CD4-positive, alpha-beta memory T cell (primary cell): ENCODE data around the gene NFE2L3. TPM values are rescaled to one million over a fixed set of nuclear protein-coding genes. Genes with fewer than 3 reads are reported as not detected.
A peak's percentile ranks its signal among the peaks of the same experiment; 100 is the strongest.

ENCODE experiments used
- CTCF ChIA-PET: fragments of 350-600 bp; sonication (Branson Sonifier 250); formaldehyde crosslinking; loops from one replicate; lab custom pipeline; 2021; ENCODE audit warnings: inconsistent platforms; ENCODE audit not compliant: partially characterized antibody; lab: Charles Lee
- POLR2A ChIA-PET: fragments of 350-600 bp; sonication (Branson Sonifier 250); formaldehyde crosslinking; loops from one replicate; lab custom pipeline; 2021; ENCODE audit not compliant: partially characterized antibody; lab: Charles Lee
- DNase-seq, 5 donors: peaks; one replicate each; pipeline versions ENCODE4 v3.0.0 to v3.0.0-alpha.2; 2020 to 2022; ENCODE audit warnings: mixed read lengths in 1 of 5
- H3K27ac ChIP-seq: one replicate; pipeline ENCODE4 v1.7.0; 2013; ENCODE audit warnings: low read depth, low read length
- H3K27me3 ChIP-seq: 2 replicates; pipeline ENCODE4 v1.7.0; 2013; ENCODE audit warnings: mild to moderate bottlenecking, low read length, moderate library complexity; ENCODE audit not compliant: insufficient read depth
- H3K36me3 ChIP-seq: 2 replicates; pipeline ENCODE4 v1.7.0; 2013; ENCODE audit warnings: mild to moderate bottlenecking, low read length, moderate library complexity; ENCODE audit not compliant: insufficient read depth
- H3K4me1 ChIP-seq: 2 replicates; pipeline ENCODE4 v1.7.0; 2013; ENCODE audit warnings: mild to moderate bottlenecking, low read length, moderate library complexity; ENCODE audit not compliant: insufficient read depth
- H3K4me3 ChIP-seq, 2 donors: one replicate each; pipeline ENCODE4 v1.7.0; 2013; ENCODE audit warnings: low read length in 2 of 2, mild to moderate bottlenecking in 1 of 2
- H3K9me3 ChIP-seq, 2 donors: one replicate each; pipeline ENCODE4 v1.7.0; 2013; ENCODE audit warnings: low read length in 2 of 2, control low read depth in 1 of 2; ENCODE audit not compliant: control insufficient read depth in 1 of 2
- H3K27ac Mint-ChIP-seq, 7 donors: one replicate each; pipeline ENCODE4 v1.8.0; 2020 to 2021; ENCODE audit warnings: mixed read lengths in 7 of 7, mild to moderate bottlenecking in 6 of 7, inconsistent platforms in 3 of 7, moderate library complexity in 3 of 7
- H3K27me3 Mint-ChIP-seq, 2 donors: one replicate each; pipeline ENCODE4 v1.8.0; 2020 to 2021; ENCODE audit warnings: mixed read lengths in 2 of 2
- H3K36me3 Mint-ChIP-seq, 2 donors: one replicate each; pipeline ENCODE4 v1.8.0; 2020 to 2021; ENCODE audit warnings: mixed read lengths in 2 of 2, inconsistent platforms in 1 of 2, mild to moderate bottlenecking in 1 of 2
- H3K4me1 Mint-ChIP-seq, 4 donors: one replicate each; pipeline ENCODE4 v1.8.0; 2020 to 2021; ENCODE audit warnings: mixed read lengths in 4 of 4, mild to moderate bottlenecking in 1 of 4
- H3K4me3 Mint-ChIP-seq, 8 donors: one replicate each; pipeline ENCODE4 v1.8.0; 2020 to 2021; ENCODE audit warnings: mixed read lengths in 8 of 8, mild to moderate bottlenecking in 7 of 8, moderate library complexity in 6 of 8, inconsistent platforms in 3 of 8
- H3K9me3 Mint-ChIP-seq, 8 donors: one replicate each; pipeline ENCODE4 v1.8.0; 2020 to 2021; ENCODE audit warnings: mixed read lengths in 8 of 8, mild to moderate bottlenecking in 5 of 8, inconsistent platforms in 3 of 8, moderate library complexity in 1 of 8
- intact Hi-C: fragments of 100-400 bp; cut with micrococcal nuclease; formaldehyde crosslinking; loops from one replicate; pipeline ENCODE4 v1.15.1; 2023
- polyA plus RNA-seq, 2 donors: library from polyadenylated mRNA; unstranded; fragments of 300-500 nt; fragmentation: Illumina TruSeq; gene quantifications; one replicate each; pipeline ENCODE4 v1.2.3, GENCODE V29; 2021
- total RNA-seq, 2 experiments: library from RNA; stranded (reverse); gene quantifications; one replicate each; pipeline ENCODE4 v1.2.3, GENCODE V29; 2021

The NFE2L3 gene
- total and polyA plus RNA-seq, 4 experiments from 2014 or later: 7.5 to 9.6 (median 7.9) TPM

DNA sequence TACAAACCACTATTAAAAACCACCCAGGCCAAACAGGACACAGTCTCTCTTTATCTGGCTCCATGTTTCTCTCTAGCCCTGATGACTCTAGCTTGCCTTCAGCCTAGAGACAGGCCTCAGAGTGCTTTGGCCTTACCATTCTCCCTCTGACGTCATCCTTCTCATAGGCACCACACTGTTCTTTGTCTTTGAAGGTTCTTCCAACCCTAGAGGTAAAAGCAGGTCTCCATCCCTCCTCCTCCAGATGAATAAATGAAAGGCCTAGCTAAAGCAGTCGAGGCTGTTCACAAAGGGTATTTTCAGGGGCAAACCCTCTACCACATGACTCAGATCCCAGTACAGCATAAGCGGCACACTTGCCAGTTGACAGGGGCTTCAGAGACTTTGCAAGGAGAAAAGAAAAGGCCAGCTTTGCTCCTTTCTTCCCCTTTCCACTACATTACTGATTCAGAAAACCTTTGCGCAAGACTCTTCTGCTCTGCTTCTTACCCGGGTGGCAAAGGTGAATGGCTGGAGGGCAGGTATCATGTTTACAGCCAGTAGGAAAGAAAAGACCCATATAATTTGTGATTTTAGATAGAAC is 14.8 kb downstream of the NFE2L3 start:
- DNase-seq: peak in 1 of 5 donors; percentile 49
- Mint-ChIP-seq H3K9me3 (peaks cover 0 to 8% (median 2%) of the 10 kb centered on the region in 8 donors), H3K4me3 (peak overlapping the region in 5 of 8 donors; percentile 18 to 70 (median 41)), H3K27ac (peak overlapping the region; percentile 44 to 94 (median 85)), H3K4me1 (peaks cover 14 to 33% (median 22%) of the 10 kb centered on the region in 4 donors), H3K36me3 (peaks cover 10 to 11% of the 10 kb centered on the region in 2 donors), H3K27me3 (no peaks in the 10 kb centered on the region)
- Histone ChIP-seq H3K9me3 (no peaks in the 10 kb centered on the region), H3K4me3 (no peak overlapping the region), H3K4me1 (peaks cover 20% of the 10 kb centered on the region), H3K27ac (peak overlapping the region; percentile 39), H3K36me3 (no peaks in the 10 kb centered on the region), H3K27me3 (no peaks in the 10 kb centered on the region)
- CTCF ChIA-PET: interaction anchor here (1.0 to 2.5 kb wide), 5 partner anchors 15 to 78 kb away, joined by 3 to 9 read pairs (median 6); partner anchors contain the start of gene NFE2L3
- intact Hi-C loops: loop anchor here (1.0 to 2.0 kb wide), 2 partner anchors 10 to 14 kb away; partner anchors contain the start of gene NFE2L3
- POLR2A ChIA-PET: interaction anchor here (1.2 to 3.3 kb wide), 10 partner anchors 9 to 33 kb away, joined by 5 to 29 read pairs (median 10); partner anchors contain the start of genes CBX3, HNRNPA2B1 and NFE2L3

GRCh38 chr7:26167303-26167934 is 15.4 kb downstream of the NFE2L3 start:
- Histone ChIP-seq H3K36me3 (no peaks in the 10 kb centered on the region), H3K27ac (peak overlapping the region; percentile 39), H3K9me3 (no peaks in the 10 kb centered on the region), H3K4me3 (no peak overlapping the region), H3K27me3 (no peaks in the 10 kb centered on the region), H3K4me1 (peaks cover 20% of the 10 kb centered on the region)
- intact Hi-C loops: loop anchor here (1.0 to 2.0 kb wide), 2 partner anchors 11 to 15 kb away; partner anchors contain the start of gene NFE2L3
- no peaks in the 10 kb centered on the region for H3K27me3 Mint-ChIP-seq
- DNase-seq: peak in 2 of 5 donors; percentile 33 to 70
- ChIA-PET CTCF (interaction anchor here (1.0 to 2.5 kb wide), 5 partner anchors 16 to 78 kb away, joined by 3 to 9 read pairs (median 6); partner anchors contain the start of gene NFE2L3), POLR2A (interaction anchor here (0.8 to 3.3 kb wide), 10 partner anchors 10 to 89 kb away, joined by 3 to 29 read pairs (median 10); partner anchors contain the start of genes CBX3, HNRNPA2B1 and NFE2L3)
- H3K36me3 Mint-ChIP-seq: peaks cover 10 to 14% of the 10 kb centered on the region in 2 donors
- H3K4me1 Mint-ChIP-seq: peaks cover 14 to 29% (median 23%) of the 10 kb centered on the region in 4 donors
- H3K9me3 Mint-ChIP-seq: peaks cover 0 to 8% (median 2%) of the 10 kb centered on the region in 8 donors
- peak overlapping the region; percentile 44 to 94 (median 85) for H3K27ac Mint-ChIP-seq
- peak overlapping the region in 6 of 8 donors; percentile 11 to 70 (median 40) for H3K4me3 Mint-ChIP-seq

DNA sequence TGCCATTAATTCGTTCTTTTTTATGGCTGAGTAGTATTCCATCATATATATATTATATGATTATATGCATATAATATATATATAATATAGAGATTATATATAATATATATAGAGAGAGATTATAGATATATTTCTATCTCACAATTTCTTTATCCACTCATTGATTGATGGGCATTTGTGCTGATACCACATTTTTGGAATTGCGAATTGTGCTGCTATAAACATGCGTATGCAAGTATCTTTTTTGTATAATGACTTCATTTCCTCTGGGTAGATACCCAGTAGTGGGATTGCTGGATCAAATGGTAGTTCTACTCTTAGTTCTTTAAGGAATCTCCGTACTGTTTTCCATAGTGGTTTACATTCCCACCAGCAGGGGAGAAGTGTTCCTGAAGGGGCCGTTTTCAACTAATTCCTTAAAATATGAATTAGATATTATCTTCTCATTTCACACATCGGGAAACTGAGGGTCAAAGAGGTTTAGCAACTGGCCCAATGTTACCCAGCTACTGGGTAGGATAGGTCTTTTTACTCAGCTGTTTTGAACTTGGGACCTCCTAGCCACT is 16.5 kb downstream of the NFE2L3 start:
- Mint-ChIP-seq H3K4me3 (no peak overlapping the region), H3K27ac (no peak overlapping the region), H3K9me3 (peaks cover 0 to 8% (median 2%) of the 10 kb centered on the region in 8 donors), H3K4me1 (peaks cover 14 to 28% (median 25%) of the 10 kb centered on the region in 4 donors), H3K27me3 (no peaks in the 10 kb centered on the region), H3K36me3 (peaks cover 10 to 14% of the 10 kb centered on the region in 2 donors)
- no peaks in the 10 kb centered on the region for H3K27me3 ChIP-seq
- peaks cover 20% of the 10 kb centered on the region for H3K4me1 ChIP-seq
- no peak overlapping the region for H3K4me3 ChIP-seq
- intact Hi-C loops: no loop called here
- no peak for DNase-seq
- POLR2A ChIA-PET: interaction anchor here (3.3 kb wide), 1 partner anchor 17 kb away, joined by 23 read pairs; the partner anchor contains the start of gene NFE2L3
- H3K36me3 ChIP-seq: no peaks in the 10 kb centered on the region
- H3K9me3 ChIP-seq: no peaks in the 10 kb centered on the region
- no peak overlapping the region for H3K27ac ChIP-seq
- CTCF ChIA-PET: no interaction called here

DNA sequence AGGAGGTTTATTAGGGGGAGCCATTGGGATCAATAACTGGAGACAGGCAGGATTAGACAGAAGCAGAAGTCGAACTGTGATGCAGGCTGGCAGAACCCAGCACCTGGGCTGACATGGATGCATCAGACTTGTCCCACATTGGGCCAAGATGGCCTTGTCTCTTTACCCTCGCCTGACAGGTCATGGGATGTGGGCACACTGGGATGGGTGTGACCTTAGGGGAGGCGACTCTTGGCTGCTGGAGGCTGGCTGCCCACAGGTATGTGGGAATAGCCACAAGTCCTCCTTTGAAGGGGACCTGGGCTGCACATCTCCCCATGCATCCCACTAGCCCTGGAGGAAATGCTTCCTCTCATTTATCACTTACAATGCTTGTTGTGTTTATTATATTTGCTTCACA is 17.3 kb downstream of the NFE2L3 start:
- no peak overlapping the region for H3K27ac ChIP-seq
- no peak for DNase-seq
- peaks cover 16 to 19% of the 10 kb centered on the region in 2 donors for H3K36me3 Mint-ChIP-seq
- intact Hi-C loops: no loop called here
- H3K4me3 ChIP-seq: no peak overlapping the region
- no peaks in the 10 kb centered on the region for H3K36me3 ChIP-seq
- no peak overlapping the region for H3K27ac Mint-ChIP-seq
- no peaks in the 10 kb centered on the region for H3K9me3 ChIP-seq
- peaks cover 15 to 35% (median 31%) of the 10 kb centered on the region in 4 donors for H3K4me1 Mint-ChIP-seq
- H3K9me3 Mint-ChIP-seq: peaks cover 0 to 4% (median 0%) of the 10 kb centered on the region in 8 donors
- POLR2A ChIA-PET: interaction anchor here (0.6 kb wide), 1 partner anchor 23 kb away, joined by 3 read pairs; no protein-coding TSS in a partner anchor
- H3K27me3 Mint-ChIP-seq: no peaks in the 10 kb centered on the region
- peaks cover 20% of the 10 kb centered on the region for H3K4me1 ChIP-seq
- CTCF ChIA-PET: no interaction called here
- peak overlapping the region in 1 of 8 donors; percentile 42 for H3K4me3 Mint-ChIP-seq
- H3K27me3 ChIP-seq: no peaks in the 10 kb centered on the region

- CTCF ChIA-PET: interaction anchor here (1.2 to 1.9 kb wide), 2 partner anchors 15 to 28 kb away, joined by 3 to 6 read pairs; no protein-coding TSS in a partner anchor
- Mint-ChIP-seq H3K27ac (no peak overlapping the region), H3K4me1 (peaks cover 16 to 36% (median 32%) of the 10 kb centered on the region in 4 donors), H3K36me3 (peaks cover 18 to 21% of the 10 kb centered on the region in 2 donors), H3K27me3 (no peaks in the 10 kb centered on the region), H3K4me3 (no peak overlapping the region), H3K9me3 (no peaks in the 10 kb centered on the region)
- Histone ChIP-seq H3K27ac (no peak overlapping the region), H3K9me3 (no peaks in the 10 kb centered on the region), H3K36me3 (no peaks in the 10 kb centered on the region), H3K27me3 (no peaks in the 10 kb centered on the region), H3K4me3 (no peak overlapping the region), H3K4me1 (peaks cover 20% of the 10 kb centered on the region)
- no peak for DNase-seq
- intact Hi-C loops: no loop called here
- POLR2A ChIA-PET: interaction anchor here (1.0 to 2.6 kb wide), 2 partner anchors 9 to 10 kb away, joined by 3 to 10 read pairs; no protein-coding TSS in a partner anchor
These were observed 18.7 kb downstream of the NFE2L3 start for GRCh38 chr7:26170663-26171062.

DNA sequence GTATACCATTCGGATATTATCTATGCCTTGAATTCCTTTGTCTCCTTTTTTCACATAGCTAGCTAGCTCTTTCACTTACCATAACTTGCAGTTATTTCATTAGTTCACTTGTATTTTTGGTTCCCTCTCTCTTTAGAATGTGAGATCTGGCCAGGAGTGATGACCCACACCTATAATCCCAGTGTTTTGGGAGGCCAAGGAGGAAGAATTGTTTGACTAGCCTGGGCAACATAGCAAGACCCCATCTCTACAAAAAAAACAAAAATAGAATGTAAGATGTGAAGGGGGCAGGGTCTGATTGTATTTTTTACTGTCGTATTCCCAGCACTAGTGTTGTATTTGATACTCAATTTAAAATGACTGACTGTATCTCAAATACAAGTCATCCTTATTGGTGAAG is 19.6 kb downstream of the NFE2L3 start:
- no peak overlapping the region for H3K4me3 Mint-ChIP-seq
- H3K36me3 Mint-ChIP-seq: peaks cover 18 to 21% of the 10 kb centered on the region in 2 donors
- intact Hi-C loops: no loop called here
- Histone ChIP-seq H3K36me3 (no peaks in the 10 kb centered on the region), H3K27me3 (no peaks in the 10 kb centered on the region), H3K27ac (no peak overlapping the region), H3K4me3 (no peak overlapping the region), H3K9me3 (no peaks in the 10 kb centered on the region), H3K4me1 (peaks cover 11% of the 10 kb centered on the region)
- POLR2A ChIA-PET: interaction anchor here (0.9 to 2.6 kb wide), 4 partner anchors 9 to 28 kb away, joined by 3 to 10 read pairs (median 4); no protein-coding TSS in a partner anchor
- CTCF ChIA-PET: interaction anchor here (0.9 to 1.9 kb wide), 4 partner anchors 9 to 27 kb away, joined by 3 to 6 read pairs (median 4); no protein-coding TSS in a partner anchor
- DNase-seq: no peak
- H3K9me3 Mint-ChIP-seq: no peaks in the 10 kb centered on the region
- H3K27me3 Mint-ChIP-seq: no peaks in the 10 kb centered on the region
- H3K27ac Mint-ChIP-seq: peak overlapping the region in 1 of 7 donors; percentile 77
- peaks cover 14 to 27% (median 26%) of the 10 kb centered on the region in 4 donors for H3K4me1 Mint-ChIP-seq
